Measurements from ENCODE around the gene UPF3A.
"Not testable (repeated sequence)": the region's sequence is repeated elsewhere in the genome, so short reads cannot be mapped to it uniquely, and the experiment has no call there.

The UPF3A gene

DNA sequence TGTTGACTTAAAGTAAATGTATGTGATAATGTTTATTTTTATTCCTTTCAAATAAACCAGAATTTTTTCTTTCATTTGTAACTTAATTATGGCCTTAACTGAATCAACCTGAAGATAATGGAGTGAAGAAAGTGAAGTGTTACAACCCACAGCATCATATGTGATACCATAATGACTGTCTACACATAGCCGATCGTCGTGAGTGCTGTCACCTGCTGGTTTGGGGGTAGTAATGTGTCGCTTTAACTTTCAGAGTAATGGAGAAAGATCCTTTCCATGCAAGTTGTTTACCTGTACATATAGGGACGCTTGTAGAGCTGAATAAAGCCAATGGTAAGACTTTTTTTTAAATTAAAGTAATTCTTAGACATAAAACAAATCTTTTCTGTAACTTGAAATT is 36.8 kb upstream of the UPF3A start:
- Histone ChIP-seq H3K4me3 (ENCODE audit: low read depth, low read length) (no peak overlapping the region), H3K79me2 (no peaks in the 10 kb centered on the region), H3K36me3 (ENCODE audit: control insufficient read depth, insufficient read depth, low read length) (no peaks in the 10 kb centered on the region), H2AFZ (no peak overlapping the region), H3K27ac (no peak overlapping the region), H3K9me3 (ENCODE audit: control insufficient read depth, low read length) (no peaks in the 10 kb centered on the region), H3K27me3 (ENCODE audit: control insufficient read depth, insufficient read depth, low read length) (no peaks in the 10 kb centered on the region), H3K4me2 (ENCODE audit: low read length) (no peak overlapping the region), H3K9ac (no peak overlapping the region), H3K4me1 (no peaks in the 10 kb centered on the region)
- TF ChIP-seq, protein P1, sequence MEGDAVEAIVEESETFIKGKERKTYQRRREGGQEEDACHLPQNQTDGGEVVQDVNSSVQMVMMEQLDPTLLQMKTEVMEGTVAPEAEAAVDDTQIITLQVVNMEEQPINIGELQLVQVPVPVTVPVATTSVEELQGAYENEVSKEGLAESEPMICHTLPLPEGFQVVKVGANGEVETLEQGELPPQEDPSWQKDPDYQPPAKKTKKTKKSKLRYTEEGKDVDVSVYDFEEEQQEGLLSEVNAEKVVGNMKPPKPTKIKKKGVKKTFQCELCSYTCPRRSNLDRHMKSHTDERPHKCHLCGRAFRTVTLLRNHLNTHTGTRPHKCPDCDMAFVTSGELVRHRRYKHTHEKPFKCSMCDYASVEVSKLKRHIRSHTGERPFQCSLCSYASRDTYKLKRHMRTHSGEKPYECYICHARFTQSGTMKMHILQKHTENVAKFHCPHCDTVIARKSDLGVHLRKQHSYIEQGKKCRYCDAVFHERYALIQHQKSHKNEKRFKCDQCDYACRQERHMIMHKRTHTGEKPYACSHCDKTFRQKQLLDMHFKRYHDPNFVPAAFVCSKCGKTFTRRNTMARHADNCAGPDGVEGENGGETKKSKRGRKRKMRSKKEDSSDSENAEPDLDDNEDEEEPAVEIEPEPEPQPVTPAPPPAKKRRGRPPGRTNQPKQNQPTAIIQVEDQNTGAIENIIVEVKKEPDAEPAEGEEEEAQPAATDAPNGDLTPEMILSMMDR (IDR thresholded peaks at IDR 0.05): no peak

DNA sequence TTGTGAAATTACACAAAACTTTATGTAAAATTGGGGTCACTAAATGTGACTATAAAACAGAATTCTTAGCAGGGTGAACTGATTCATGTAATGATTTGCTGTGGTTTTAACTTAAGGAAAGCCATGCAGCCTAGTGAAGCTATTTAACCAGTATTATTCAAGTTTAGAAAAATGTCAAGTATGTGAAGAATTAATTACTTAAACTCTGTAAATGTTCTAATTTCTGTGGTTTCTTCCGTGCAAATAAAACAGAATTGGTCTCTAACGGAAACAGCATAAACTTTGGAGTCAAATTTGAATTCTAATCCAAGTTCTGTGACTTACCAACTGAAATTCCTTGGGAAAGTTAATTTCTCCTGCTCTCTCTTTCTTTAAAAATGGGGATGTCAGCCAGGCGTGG is 33.4 kb upstream of the UPF3A start:
- TF ChIP-seq, protein P1 (IDR thresholded peaks at IDR 0.05): no peak
- no peak overlapping the region for H3K9ac ChIP-seq
- no peak overlapping the region for H3K27ac ChIP-seq
- H2AFZ ChIP-seq: no peak overlapping the region
- H3K9me3 ChIP-seq (ENCODE audit: control insufficient read depth, low read length): no peaks in the 10 kb centered on the region
- H3K36me3 ChIP-seq (ENCODE audit: control insufficient read depth, insufficient read depth, low read length): no peaks in the 10 kb centered on the region
- no peaks in the 10 kb centered on the region for H3K79me2 ChIP-seq
- H3K4me1 ChIP-seq: no peaks in the 10 kb centered on the region
- no peaks in the 10 kb centered on the region for H3K27me3 ChIP-seq (ENCODE audit: control insufficient read depth, insufficient read depth, low read length)
- no peak overlapping the region for H3K4me3 ChIP-seq (ENCODE audit: low read depth, low read length)
- no peak overlapping the region for H3K4me2 ChIP-seq (ENCODE audit: low read length)

DNA sequence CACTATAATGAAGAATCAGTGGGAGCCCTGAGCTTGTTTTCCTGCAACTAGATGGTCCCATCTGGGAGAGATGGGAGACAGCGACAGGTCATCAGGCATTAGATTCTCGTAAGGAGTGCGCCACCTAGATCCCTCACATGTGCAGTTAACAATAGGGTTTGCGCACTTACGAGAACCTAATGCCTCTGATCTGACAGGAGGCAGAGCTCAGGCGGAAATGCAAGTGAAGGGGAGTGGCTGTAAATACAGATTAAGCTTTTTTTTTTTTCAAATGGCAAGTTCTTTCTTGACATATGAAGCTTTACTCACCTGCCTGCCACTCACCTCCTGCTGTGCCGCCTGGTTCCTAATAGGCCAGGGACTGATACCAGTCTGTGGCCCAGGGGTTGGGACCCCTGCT is 32.3 kb upstream of the UPF3A start:
- Histone ChIP-seq H3K9ac (no peak overlapping the region), H3K4me3 (ENCODE audit: low read depth, low read length) (no peak overlapping the region), H3K36me3 (ENCODE audit: control insufficient read depth, insufficient read depth, low read length) (no peaks in the 10 kb centered on the region), H3K27me3 (ENCODE audit: control insufficient read depth, insufficient read depth, low read length) (no peaks in the 10 kb centered on the region), H3K79me2 (no peaks in the 10 kb centered on the region), H3K4me1 (no peaks in the 10 kb centered on the region), H3K4me2 (ENCODE audit: low read length) (no peak overlapping the region), H3K9me3 (ENCODE audit: control insufficient read depth, low read length) (no peaks in the 10 kb centered on the region), H2AFZ (no peak overlapping the region), H3K27ac (no peak overlapping the region)
- TF ChIP-seq, protein P1 (IDR thresholded peaks at IDR 0.05): no peak

DNA sequence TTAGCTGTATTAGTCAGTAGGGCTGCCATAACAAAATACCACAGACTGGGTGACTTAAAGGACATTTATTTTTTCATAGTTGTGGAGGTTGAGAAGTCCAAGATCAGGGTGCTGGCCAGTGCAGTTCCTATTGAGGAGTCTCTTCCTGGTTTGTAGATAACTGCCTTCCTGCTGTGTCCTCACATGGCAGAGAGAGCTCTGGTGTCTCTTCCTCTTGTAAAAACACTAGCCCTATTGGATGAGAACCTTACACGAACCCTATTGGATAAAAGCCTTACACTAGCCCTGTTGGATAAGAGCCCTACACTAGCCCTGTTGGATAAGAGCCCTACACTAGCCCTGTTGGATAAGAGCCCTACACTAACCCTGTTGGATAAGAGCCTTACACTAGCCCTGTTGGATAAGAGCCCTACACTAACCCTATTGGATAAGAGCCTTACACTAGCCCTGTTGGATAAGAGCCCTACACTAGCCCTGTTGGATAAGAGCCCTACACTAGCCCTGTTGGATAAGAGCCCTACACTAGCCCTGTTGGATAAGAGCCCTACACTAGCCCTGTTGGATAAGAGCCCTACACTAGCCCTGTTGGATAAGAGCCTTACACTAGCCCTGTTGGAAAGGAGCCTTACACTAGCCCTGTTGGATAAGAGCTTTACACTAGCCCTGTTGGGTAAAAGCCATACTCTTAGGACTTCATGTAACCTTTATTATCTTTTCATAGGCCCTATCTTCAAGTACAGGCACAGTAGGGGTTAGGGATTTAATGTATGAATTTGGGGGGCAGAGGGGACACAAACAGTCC is 29.6 kb upstream of the UPF3A start:
- H3K4me1 ChIP-seq; H3K9ac ChIP-seq; H2AFZ ChIP-seq; H3K79me2 ChIP-seq; H3K27me3 ChIP-seq (ENCODE audit: control insufficient read depth, insufficient read depth, low read length); H3K4me2 ChIP-seq (ENCODE audit: low read length); H3K36me3 ChIP-seq (ENCODE audit: control insufficient read depth, insufficient read depth, low read length); H3K27ac ChIP-seq; H3K9me3 ChIP-seq (ENCODE audit: control insufficient read depth, low read length); H3K4me3 ChIP-seq (ENCODE audit: low read depth, low read length): not testable (repeated sequence)

DNA sequence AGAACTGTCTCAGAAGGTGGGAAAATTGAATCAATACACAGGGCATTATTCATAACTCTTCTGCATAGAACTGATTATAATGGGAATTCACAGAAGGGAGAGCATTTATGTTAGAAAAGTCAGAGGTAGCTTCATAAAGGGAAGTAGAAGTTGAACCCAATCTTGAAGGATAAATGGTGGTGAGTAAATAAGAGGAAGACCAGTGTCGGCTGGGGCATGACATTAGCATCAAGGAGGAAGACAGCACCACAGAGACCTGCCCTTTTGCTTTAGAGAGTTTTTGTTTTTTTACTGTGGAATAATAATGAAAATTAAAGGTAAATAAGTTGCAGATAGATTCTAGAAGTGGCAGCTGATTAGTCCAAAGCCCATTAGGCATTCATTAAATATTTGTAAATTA is 24.9 kb upstream of the UPF3A start:
- TF ChIP-seq, protein P1 (IDR thresholded peaks at IDR 0.05): no peak
- Histone ChIP-seq H3K4me1 (no peaks in the 10 kb centered on the region), H2AFZ (no peak overlapping the region), H3K4me3 (ENCODE audit: low read depth, low read length) (no peak overlapping the region), H3K4me2 (ENCODE audit: low read length) (no peak overlapping the region), H3K79me2 (no peaks in the 10 kb centered on the region), H3K9me3 (ENCODE audit: control insufficient read depth, low read length) (no peaks in the 10 kb centered on the region), H3K36me3 (ENCODE audit: control insufficient read depth, insufficient read depth, low read length) (peaks cover 3% of the 10 kb centered on the region), H3K9ac (no peak overlapping the region), H3K27ac (no peak overlapping the region), H3K27me3 (ENCODE audit: control insufficient read depth, insufficient read depth, low read length) (no peaks in the 10 kb centered on the region)
